Gastroesophageal sphincter (tissue), 3 donors: ENCODE results near the gene MON1A.

Source experiments
- CTCF ChIP-seq, 4 experiments: fragments of 200-600 bp in 2 of 4; fragments of 450-650 bp in 2 of 4; sonication (generic) in 1 of 4; IDR thresholded peaks; one replicate each; pipeline ENCODE4 v1.5.1; 2017 to 2019; ENCODE audit warnings: antibody characterized with exemption in 4 of 4, mild to moderate bottlenecking in 2 of 4, moderate library complexity in 2 of 4
- EP300 ChIP-seq: sonication (generic); formaldehyde crosslinking; IDR thresholded peaks from one replicate; pipeline ENCODE4 v1.6.1; 2017; ENCODE audit warnings: antibody characterized with exemption, mild to moderate bottlenecking
- POLR2A ChIP-seq, 2 donors: fragments of 450-650 bp; IDR thresholded peaks; one replicate each; pipeline ENCODE4 v1.6.1; 2017; ENCODE audit warnings: antibody characterized with exemption in 2 of 2, mild to moderate bottlenecking in 2 of 2, moderate library complexity in 1 of 2
- POLR2AphosphoS5 ChIP-seq: sonication (generic); formaldehyde crosslinking; IDR thresholded peaks from one replicate; pipeline ENCODE4 v1.6.1; 2017; ENCODE audit warnings: antibody characterized with exemption

GRCh38 chr3:49883998-49884397 is 45.6 kb downstream of the MON1A start:
- TF ChIP-seq CTCF (IDR thresholded peaks at IDR 0.05) (no peak), POLR2A (IDR thresholded peaks at IDR 0.05) (no peak), EP300 (no peak), POLR2AphosphoS5 (no peak)
